NCI-H2196 (cell line): ENCODE data around the gene LHX6.

Experiments
- DNase-seq: peaks from one replicate; lab custom pipeline; 2025; ENCODE audit not compliant: unreplicated experiment; lab: John Stamatoyannopoulos, UW

The LHX6 gene

DNA sequence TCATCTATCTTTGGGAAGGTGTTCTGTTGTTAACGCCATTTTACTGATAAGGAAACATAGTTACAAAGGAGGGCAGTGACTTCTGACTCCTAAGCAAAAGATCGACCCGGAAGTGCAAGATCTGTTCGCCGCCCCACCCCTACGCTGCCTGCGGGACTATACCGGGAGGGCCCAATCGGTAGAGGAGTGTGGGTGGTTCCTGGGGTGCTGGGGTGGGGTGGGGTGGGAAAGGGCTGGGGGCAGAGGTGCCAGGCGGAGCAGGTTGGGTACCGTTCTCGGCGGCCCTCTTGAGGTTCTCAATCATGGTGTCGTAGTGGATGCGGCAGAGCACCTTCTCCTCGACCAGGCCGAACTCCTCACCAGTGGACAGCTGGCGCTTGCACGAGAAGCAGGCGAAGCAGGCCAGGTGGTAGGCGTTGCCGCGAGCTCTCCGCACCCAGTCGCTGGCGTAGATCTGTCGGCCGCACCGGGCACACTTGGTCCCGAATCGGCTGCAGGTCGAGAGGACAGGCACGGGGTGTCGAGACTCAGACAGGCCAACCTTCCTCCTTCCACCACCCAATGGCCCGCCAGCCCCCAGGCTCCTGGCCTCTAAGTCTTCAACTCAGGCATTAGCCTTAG is 11.8 kb downstream of the LHX6 start:
- no peak for DNase-seq

DNA sequence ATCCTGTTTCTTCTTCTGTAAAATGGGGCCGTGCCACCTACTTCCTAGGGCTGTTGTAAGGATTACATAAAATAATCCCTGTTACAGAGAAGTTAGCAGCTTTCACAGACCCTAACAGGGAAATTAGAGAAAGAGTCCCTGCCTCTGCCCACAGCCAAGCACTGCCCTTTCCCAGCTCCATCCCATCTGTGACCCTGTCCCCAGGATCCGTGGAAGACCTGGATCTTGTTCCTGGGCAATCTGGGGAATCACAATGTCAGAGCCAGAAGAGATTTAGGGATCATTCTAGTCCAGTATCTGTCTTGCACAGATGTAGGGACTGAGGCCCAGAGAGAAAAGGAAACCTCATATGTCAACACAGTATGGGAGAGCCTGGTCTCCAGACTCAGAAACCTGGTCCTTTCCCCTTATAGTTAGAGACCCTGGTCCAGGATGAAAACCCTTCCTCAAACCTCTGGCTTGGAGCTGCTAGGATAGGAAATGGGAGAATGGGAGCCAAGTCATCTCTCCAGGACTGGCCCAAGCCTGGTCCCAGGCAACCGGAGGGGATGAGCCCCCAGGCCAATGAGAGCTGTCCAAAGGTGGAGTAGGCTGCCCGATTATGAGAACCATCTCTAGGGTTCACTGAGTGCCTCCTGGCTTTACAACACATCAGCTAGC is 12.5 kb downstream of the LHX6 start:
- no peak for DNase-seq

DNA sequence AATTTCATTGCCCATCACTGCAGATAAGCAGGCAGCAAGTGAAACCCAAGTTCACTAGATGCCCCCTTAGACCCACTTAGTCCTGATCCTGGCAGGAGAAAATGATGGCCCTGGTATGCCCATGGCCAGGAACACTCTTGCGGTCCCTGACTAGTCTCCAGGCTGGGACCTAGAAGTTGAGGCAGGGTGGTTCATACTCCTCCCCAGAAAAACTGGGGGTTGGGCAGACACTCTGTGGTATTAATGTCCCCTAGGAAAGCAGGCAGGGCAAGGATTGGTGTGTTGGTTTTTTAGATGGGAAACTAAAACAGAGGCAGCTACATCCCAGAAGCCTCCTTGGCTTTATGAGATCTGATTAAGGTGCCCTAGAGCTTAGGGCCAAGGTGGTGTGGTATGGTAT is 13.1 kb downstream of the LHX6 start:
- no peak for DNase-seq

DNA sequence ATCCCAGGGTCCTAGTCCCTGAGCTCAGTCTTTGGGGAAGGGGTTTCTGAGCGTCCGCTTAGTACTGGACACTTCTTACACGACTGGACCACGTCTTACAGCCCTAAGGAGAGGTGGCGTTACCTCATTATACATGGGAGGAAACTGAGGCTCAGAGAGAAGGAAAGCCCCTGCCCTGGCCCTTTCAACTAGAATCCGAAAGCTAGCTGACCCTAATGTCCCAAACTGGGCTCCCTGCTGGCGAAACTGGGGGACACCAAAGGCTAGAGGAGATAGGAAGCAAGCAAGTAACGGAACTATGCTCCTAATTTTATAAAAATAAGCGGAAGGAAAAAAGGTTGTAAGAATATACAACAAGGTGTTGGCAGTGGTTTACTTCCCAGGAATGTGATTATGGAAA is 14.2 kb downstream of the LHX6 start:
- DNase-seq = no peak

DNA sequence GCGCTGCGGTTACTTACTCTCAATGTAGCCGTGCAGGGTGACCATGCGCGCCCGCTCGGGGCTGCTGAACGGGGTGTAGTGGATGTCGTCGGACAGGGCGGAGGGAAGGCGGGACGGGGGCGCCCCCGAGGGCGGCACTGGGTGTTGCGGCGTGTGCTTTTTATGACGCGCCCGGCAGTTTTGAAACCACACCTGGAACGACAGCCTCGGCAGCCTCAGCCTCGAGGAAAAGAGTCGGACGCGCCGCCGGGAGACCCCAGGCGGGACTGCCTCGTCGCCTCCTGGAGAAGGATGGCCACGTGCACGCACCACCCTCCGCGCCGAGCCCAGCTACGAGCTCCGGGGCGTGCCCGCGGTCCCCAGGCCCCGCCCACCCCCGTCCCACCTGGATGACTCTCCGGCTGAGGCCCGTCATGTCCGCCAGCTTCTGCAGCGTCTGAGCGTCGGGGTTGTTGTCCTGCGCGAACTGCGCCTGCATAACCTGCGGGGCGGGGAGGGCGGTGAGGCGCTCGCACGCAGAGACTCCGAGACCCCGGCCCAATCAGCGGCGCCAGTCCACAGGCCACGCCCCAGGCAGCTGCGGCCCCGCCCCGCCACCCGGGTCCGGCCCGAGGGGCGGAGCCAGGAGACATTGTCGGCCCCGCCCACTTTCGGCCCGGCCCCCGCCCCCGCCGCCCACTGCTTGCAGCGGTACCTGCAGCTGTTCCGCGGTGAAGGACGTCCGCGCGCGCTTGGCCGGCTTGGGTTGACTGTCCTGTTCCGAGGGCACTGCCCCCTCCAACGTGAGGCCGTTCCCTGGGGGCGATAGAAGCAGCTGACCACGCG is 15.0 kb downstream of the LHX6 start:
- DNase-seq = peak; percentile 95

DNA sequence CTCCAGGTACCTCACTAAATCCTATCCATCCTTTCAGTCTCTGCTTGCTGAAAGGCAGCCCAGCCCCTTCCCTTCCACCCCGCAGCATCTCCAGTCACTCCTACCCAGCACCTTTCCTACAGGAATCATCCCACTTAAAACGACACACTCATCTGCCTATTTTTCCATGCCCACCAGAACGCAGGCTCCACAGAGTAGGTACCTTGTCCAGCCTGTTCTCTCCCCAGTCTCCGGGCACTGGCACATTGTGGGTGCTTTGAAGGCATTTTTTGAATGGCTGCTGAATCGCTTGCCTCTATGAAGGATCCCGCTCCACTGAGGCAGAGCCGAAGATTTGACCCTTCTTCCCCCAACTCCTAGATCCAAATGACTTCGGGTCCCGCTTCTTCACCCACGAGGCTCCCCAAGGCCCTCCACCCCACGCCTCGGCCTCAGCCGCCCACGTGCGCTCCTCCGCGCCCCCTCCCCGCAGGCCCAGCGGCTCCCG is 15.6 kb downstream of the LHX6 start:
- DNase-seq = no peak

DNA sequence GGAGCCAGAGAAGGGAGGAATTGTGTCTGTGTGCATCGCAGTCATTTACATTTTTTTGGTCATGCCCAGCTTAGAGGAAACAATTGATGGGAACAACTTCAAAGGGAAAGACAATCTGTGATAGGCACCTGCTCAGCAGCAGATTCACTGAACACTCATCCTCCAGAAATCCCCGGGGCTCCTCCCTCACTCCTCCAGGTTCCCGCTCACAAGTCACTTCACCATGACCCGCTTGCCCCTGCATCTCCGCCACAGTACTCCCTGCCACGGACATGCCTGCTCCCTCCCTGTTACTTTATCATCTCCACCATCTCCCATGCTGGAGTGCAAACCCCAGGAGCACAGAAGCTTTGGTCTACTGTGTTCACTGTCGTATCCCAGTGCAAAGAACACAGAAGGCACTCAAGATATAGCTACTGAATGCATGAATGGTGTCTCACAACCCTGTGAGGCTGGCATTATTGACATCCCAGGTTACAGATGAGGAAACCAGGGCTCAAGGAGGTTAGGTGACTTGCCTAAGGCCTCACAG is 16.2 kb downstream of the LHX6 start:
- DNase-seq = no peak

DNA sequence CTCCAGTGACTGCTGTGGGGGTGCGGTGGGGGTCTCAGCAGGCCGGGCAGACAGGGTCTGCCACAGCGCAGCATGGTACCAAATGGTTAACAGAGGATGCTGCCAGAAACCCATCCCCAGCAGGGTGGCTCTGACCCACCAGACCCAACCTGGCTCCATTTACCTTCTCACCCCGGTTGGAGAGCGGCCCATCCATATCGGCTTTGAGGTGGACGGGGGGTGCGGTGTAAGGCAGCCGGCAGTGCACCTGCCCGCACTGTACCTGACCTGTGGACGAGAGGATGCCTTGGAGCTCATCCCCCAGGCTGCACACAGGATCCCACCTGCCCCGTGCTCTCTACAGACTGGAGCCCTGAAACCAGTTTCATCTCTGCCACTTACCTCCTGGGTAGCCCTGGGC is 19.3 kb downstream of the LHX6 start:
- no peak for DNase-seq

DNA sequence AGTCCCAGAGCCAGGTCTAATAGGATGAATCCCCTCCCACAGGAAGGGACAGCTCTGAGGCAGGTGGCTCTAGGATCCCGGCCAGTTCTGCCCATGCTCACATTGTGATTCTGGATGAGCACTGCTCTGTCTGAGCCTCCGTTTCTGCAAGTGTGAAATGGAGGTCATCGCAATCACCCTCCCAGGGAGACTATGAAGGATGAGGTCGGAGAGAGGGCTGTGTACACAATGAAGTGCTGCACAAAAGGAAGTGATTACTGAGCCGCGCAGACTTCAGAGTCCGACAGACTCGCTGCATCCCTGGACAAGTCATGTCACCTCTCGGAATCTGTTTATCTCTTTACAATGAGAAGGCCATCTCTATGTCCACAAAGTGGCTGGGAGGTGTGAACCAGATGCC is 21.7 kb downstream of the LHX6 start:
- DNase-seq = no peak

DNA sequence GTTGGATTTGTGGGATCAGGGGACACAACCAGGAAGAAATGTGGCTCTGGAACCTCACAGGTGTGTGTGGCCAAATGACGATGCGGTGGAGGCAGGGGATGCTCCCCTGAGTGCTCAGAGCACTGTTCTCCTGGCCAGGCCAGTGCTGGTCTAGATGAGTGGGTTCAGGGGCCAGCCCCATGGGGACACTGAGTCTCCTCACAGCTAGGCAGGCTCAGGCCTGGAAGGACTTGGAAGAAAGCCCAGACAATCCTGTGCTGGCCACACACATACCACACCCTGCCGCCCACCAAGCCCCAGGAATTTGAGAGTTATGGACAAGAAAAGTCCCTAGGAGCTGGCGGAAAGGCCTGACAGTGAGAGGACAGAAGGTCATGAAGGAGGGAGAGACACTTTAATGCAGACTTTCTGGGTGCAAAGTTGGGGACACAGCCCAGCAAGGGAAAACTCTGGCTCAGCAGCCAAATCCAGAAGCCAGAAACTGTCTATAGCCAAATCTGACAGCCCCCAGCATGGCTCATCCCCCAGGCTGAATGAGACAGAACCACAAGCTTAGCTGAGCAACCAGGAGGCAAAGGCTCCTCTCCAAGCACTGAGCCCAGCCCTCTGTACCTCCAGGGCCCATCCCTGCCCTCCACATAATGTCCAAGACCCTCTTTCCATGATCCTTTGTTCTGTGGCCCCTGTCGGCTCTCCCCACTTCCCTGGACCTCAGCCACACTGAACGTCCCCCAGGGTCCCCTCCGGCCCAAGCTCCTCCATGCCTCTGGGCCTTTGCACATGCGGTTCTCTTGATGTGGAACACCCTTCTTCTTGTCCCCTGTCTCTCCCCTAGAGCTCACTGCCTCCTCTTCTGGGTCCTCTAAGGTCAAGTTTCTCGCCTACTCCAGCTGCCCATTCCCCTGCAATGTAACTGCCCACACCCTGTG is 22.4 kb downstream of the LHX6 start:
- DNase-seq = no peak

DNA sequence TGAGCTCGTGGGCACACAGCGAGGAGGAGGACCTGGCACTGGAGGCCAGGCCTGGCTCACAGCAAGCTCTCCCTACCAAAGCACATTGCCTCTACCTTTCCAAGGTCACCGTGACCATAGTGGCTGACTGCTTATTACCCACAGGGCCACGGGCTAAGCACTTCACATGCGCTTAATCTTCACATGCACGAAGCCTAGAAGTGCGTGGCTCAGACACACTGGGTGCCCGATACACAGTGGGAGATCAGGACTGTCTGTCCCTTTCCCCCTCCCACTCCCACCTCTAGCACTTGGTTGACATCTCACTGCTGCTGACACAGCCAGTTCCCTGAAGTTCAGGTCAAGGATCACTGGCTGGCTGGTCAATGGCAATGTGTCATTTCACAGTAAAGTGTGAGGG is 23.6 kb downstream of the LHX6 start:
- DNase-seq = no peak

DNA sequence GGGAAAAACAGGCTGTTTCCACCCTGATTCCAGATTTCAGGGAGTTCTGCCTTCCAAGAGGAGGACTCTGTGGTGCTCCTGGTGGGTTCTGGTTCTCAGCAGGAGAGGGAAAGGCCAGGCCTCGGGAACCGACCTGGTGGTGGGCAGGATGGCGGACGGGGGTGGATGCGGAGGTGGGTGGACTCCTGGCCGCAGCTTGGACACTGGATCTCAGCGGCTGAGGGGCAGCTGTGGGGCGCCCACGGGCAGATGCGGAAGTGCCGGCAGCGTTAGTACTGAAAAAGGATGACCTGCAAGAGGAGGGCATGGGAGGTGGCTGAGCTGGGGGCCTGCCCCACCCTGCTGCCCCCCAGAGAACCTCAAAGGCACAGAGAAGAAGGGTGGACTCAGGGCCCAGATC is 24.3 kb downstream of the LHX6 start:
- DNase-seq = no peak

DNA sequence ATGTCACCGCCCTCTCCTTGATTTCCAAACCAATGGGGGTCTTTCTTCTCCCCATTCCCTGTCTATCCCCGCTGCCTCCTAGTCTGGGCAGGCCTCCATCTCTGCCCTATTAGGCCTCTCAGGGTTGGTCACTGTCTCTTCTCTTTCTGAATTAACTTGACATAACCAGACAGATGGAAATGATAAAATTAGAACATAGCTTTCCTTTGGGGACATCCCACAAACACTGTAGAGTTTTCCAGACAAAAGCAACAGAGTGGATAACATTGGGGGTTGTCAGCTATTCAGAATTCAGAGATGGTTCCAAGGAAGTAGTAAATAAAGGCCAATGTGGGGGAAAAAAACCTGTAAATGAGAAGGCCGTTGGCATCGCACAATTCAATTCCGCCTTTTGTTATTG is 24.7 kb downstream of the LHX6 start:
- DNase-seq = no peak

DNA sequence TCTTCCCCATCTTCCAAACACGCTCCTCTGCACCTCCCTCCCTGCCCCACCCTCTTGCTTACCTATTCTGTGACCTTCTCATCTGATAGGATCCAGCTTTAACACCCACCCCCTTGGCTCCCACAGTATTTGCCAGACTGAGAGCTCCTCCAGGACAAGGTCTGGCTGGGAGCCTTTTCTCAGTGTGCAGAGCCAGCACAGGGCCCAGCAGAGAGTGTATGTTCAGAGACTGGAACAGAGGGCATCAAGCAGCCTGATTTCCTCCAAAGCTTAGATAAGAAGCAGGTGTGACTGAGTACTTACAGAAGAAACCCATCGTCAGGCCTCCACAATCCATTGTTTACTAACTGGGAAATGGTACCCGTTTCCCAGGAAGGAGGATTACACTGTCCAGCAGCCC is 26.6 kb downstream of the LHX6 start:
- DNase-seq = no peak

DNA sequence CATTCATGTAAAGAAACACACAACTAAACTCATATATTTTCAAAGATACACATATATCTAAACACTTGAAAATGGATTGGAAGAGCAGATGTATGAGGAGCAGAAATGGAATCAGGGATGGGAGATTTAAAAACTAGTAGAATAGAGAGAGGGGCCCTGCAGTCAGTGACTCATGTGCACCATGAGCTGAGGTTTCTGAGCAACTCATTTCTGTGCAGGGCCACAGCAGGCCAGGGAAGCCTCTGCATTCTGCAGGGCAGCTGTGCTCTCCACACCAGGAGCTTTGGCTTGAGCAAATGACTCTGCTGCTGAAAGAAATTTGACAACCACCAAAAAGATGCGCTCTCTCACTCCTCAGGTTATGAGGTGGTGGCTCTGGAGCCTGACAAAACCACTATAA is 27.1 kb downstream of the LHX6 start:
- no peak for DNase-seq

DNA sequence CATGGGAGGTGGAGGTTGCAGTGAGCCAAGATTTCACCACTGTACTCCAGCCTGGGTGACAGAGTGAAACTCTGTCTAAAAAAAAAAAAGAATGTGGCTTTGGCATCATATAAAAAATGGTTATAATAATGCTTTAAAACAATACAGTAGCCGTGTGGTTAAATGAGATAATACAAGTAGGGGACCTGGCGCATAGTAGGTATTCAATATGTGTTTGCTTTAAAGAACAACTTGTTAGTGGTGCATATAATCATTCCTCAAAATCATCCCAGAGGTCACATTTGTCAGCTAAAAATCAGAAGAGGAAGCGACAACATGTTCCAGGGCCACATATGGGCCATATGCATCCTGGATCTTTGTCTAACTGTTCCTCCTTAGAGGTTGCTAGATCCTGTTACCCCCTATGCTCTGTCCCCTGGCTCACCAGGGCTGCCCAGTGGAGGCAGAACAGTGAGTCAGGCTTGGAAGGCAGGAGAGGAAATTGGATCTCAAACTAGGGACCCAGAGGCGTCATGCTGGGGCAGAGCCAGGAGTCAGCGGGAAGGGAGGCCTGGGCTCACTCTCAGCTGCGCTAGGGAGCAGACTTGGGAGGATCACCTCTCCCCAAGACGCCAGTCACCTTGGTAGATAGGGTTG is 27.7 kb downstream of the LHX6 start:
- DNase-seq = no peak

DNA sequence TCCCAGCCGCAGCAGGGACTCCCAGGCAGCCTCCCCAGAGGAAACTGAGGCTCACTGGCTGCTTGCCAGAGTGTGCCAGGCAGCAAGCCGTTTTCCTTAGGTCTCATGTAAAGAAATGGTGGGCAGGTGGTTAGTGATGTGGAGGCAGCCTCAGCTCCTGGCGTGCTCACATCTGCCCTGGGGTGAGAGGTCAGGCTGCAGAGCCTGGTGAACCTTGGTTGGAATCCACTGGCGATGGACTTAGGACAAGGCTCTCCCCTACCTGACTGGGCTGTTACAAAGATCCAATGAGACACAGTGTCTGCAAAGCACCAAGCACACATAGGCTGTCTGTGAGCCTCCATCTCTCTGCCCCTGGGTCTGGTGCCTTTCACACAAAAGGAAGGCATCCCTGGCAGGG is 30.9 kb downstream of the LHX6 start:
- no peak for DNase-seq

DNA sequence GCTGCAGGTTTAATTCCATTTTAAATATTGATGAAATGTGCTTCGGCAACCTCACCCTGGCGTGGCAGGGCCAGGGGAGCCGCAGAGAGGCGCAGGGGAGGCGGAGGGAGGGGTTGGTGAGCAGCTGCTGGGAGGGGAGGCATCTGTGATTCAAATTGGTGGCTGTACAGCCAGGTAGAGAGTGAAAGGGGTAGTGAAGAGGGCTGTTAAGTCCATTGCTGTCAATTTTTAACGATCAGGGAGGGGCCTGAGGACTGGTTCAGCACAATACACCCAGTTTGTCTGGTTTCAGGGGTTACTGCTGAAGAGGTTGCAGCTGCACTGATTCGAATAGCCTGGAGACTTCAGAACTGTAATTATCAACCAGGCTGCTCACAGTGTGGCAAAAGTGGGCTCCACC is 31.3 kb downstream of the LHX6 start:
- DNase-seq = no peak

DNA sequence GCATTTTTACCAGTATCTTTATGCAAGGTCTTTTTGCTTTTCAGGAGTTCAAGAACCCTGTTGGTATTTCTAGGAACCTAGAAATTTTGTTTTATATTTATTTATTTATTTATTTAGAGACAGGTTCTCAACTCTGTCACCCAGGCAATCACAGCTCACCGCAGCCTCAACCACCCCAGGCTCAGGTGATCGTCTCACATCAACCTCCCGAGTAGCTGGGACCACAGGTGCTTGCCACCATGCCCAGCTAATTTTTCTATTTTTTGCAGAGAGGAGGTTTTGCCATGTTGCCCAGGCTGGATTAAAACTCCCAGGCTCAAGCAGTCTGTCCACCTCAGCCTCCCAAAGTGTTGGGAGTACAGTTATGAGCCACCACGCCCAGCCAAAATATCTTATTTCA is 32.9 kb downstream of the LHX6 start:
- DNase-seq = no peak

DNA sequence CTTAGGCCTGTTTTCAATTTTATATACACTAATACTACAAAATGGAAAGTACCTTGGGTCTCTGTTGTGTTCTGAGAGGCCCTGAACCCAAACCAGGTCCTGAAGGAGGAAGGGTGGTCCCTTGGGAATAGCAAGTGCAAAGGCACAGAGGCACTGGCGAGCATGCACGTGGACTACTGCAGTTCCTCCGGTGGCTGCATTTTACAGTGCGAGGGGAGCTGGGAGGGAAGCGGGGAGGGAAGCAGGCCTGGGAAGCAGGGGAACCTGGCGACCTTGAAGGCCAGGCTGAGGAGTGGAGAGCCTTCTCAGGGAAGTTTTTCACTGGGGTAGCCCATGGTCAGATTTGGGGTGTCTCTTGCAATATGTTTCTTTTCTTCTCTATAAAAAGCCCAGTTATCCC is 35.1 kb downstream of the LHX6 start:
- no peak for DNase-seq
